Measurements from ENCODE around the gene PSAPL1.

Gene PSAPL1

DNA sequence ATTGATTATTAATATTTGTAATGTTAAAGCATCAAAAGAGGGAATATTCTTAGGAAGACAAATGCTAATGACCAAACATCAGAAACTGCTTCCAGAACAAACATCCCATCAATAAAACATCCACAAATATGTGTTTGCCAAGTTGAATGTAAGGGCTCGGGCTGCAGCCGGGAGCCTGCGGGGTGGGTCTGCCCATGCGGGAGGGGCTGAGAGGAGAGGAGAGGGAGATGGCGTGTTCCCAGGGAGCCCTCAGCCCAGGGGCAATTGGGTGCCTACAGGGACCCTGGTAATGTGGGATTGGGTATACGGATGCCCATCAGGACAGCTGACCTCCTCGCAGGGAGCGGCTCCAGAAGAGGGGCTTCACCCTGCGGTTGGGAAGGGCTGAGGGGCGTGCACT lies 38.4 kb upstream of the PSAPL1 start:
- Histone ChIP-seq H3K4me3 (ENCODE audit: low read length) (no peak overlapping the region), H3K4me2 (ENCODE audit: low read length) (no peak overlapping the region), H3K27ac (ENCODE audit: low read depth, low read length) (no peak overlapping the region), H3K27me3 (ENCODE audit: control insufficient read depth, low read length) (no peaks in the 10 kb centered on the region), H3K4me1 (ENCODE audit: control insufficient read depth, low read length) (peaks cover 13% of the 10 kb centered on the region), H3K9me2 (replicated peaks; ENCODE audit: control insufficient read depth, low read length) (no peaks in the 10 kb centered on the region), H3K79me2 (ENCODE audit: control insufficient read depth, low read length) (no peaks in the 10 kb centered on the region), H3K9me3 (ENCODE audit: control insufficient read depth, insufficient read depth, low read length) (no peaks in the 10 kb centered on the region), H3F3A (ENCODE audit: control insufficient read depth, insufficient read depth) (no peaks in the 10 kb centered on the region), H4K20me1 (ENCODE audit: control insufficient read depth, insufficient read depth, low read depth, low read length) (no peaks in the 10 kb centered on the region), H3K36me3 (ENCODE audit: control insufficient read depth, low read length) (no peaks in the 10 kb centered on the region)
- no peak for TF ChIP-seq EZH2phosphoT487 (IDR thresholded peaks at IDR 0.05; ENCODE audit: borderline replicate concordance, low read length)
- TF ChIP-seq, protein P1, sequence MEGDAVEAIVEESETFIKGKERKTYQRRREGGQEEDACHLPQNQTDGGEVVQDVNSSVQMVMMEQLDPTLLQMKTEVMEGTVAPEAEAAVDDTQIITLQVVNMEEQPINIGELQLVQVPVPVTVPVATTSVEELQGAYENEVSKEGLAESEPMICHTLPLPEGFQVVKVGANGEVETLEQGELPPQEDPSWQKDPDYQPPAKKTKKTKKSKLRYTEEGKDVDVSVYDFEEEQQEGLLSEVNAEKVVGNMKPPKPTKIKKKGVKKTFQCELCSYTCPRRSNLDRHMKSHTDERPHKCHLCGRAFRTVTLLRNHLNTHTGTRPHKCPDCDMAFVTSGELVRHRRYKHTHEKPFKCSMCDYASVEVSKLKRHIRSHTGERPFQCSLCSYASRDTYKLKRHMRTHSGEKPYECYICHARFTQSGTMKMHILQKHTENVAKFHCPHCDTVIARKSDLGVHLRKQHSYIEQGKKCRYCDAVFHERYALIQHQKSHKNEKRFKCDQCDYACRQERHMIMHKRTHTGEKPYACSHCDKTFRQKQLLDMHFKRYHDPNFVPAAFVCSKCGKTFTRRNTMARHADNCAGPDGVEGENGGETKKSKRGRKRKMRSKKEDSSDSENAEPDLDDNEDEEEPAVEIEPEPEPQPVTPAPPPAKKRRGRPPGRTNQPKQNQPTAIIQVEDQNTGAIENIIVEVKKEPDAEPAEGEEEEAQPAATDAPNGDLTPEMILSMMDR (IDR thresholded peaks at IDR 0.05; ENCODE audit: low read depth, low read length, poor library complexity, severe bottlenecking), result no peak

DNA sequence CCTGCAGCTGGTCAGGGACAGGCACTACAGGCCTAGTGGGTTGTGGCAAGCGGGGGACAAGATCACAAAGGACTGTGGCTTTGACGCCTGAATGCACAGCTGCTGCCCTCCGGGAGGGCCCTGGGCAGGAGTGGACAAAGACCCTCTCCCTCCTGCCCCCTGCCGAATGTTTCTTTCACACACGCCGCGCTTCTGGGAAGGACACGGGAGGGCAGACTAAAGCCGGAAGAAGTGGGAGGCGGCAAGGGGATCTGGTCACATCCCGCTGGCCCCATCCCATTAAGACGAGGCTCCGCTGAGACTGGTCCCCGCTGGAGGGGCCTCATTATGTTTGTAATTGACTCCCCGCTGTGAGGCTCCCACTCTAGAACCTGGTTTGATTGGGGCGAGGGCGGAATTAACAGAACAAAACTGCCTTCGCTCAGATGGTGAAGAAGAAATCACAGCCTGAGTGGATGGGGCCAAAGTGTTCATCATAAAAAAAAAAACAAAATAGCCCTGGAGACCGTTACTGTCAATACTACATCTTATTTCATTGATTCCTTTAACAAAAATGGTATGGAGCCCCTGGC lies 37.8 kb upstream of the PSAPL1 start:
- H3K36me3 ChIP-seq (ENCODE audit: control insufficient read depth, low read length), result no peaks in the 10 kb centered on the region
- H3K27ac ChIP-seq (ENCODE audit: low read depth, low read length), result no peak overlapping the region
- no peaks in the 10 kb centered on the region for H4K20me1 ChIP-seq (ENCODE audit: control insufficient read depth, insufficient read depth, low read depth, low read length)
- no peaks in the 10 kb centered on the region for H3K9me3 ChIP-seq (ENCODE audit: control insufficient read depth, insufficient read depth, low read length)
- H3K4me2 ChIP-seq (ENCODE audit: low read length), result no peak overlapping the region
- H3K27me3 ChIP-seq (ENCODE audit: control insufficient read depth, low read length), result no peaks in the 10 kb centered on the region
- H3K4me1 ChIP-seq (ENCODE audit: control insufficient read depth, low read length), result peaks cover 13% of the 10 kb centered on the region
- no peaks in the 10 kb centered on the region for H3F3A ChIP-seq (ENCODE audit: control insufficient read depth, insufficient read depth)
- TF ChIP-seq, protein P1 (IDR thresholded peaks at IDR 0.05; ENCODE audit: low read depth, low read length, poor library complexity, severe bottlenecking), result no peak
- no peak for TF ChIP-seq EZH2phosphoT487 (IDR thresholded peaks at IDR 0.05; ENCODE audit: borderline replicate concordance, low read length)
- H3K4me3 ChIP-seq (ENCODE audit: low read length), result no peak overlapping the region
- no peaks in the 10 kb centered on the region for H3K79me2 ChIP-seq (ENCODE audit: control insufficient read depth, low read length)
- no peaks in the 10 kb centered on the region for H3K9me2 ChIP-seq (replicated peaks; ENCODE audit: control insufficient read depth, low read length)

DNA sequence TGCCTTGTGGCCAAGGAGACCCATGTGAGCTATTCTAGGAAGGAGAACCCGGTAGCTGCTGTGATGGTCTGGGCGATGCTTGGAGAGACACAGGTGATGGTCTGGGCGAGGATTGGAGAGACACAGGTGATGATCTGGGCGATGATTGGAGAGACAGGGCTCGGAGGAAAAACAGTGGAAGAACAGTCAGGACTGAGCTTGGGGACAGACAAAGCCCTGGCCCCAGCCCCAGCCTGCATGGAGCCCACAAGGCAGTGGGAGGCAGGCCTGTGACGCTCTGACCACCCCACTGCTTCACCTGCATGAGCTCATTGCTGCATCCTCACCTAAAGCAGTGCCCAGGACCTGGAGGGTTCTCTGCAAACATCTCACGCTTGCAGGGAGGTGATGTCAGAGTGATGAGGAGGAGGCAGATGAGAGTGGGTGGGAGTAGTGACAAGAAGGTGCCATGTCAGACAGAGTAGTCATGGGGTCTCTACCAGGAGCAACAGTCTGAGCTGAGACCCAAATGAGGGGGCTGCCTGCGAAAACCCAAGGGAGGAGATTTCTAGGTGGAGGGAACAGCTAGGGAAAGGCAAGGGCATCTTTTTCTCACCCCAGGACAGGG lies 35.9 kb upstream of the PSAPL1 start:
- Histone ChIP-seq H3K4me1 (ENCODE audit: control insufficient read depth, low read length) (peaks cover 4% of the 10 kb centered on the region; the same call in 1 of the 2 replicates), H4K20me1 (ENCODE audit: control insufficient read depth, insufficient read depth, low read depth, low read length) (no peaks in the 10 kb centered on the region), H3K4me2 (ENCODE audit: low read length) (no peak overlapping the region), H3K27ac (ENCODE audit: low read depth, low read length) (no peak overlapping the region), H3K9me2 (replicated peaks; ENCODE audit: control insufficient read depth, low read length) (no peaks in the 10 kb centered on the region), H3K27me3 (ENCODE audit: control insufficient read depth, low read length) (no peaks in the 10 kb centered on the region), H3K9me3 (ENCODE audit: control insufficient read depth, insufficient read depth, low read length) (peaks cover 5% of the 10 kb centered on the region), H3K4me3 (ENCODE audit: low read length) (no peak overlapping the region), H3F3A (ENCODE audit: control insufficient read depth, insufficient read depth) (no peaks in the 10 kb centered on the region), H3K79me2 (ENCODE audit: control insufficient read depth, low read length) (no peaks in the 10 kb centered on the region), H3K36me3 (ENCODE audit: control insufficient read depth, low read length) (no peaks in the 10 kb centered on the region)
- no peak for TF ChIP-seq EZH2phosphoT487 (IDR thresholded peaks at IDR 0.05; ENCODE audit: borderline replicate concordance, low read length)
- TF ChIP-seq, protein P1 (IDR thresholded peaks at IDR 0.05; ENCODE audit: low read depth, low read length, poor library complexity, severe bottlenecking), result no peak
